Measurements from ENCODE around the gene FBXW8.

FBXW8 gene

DNA sequence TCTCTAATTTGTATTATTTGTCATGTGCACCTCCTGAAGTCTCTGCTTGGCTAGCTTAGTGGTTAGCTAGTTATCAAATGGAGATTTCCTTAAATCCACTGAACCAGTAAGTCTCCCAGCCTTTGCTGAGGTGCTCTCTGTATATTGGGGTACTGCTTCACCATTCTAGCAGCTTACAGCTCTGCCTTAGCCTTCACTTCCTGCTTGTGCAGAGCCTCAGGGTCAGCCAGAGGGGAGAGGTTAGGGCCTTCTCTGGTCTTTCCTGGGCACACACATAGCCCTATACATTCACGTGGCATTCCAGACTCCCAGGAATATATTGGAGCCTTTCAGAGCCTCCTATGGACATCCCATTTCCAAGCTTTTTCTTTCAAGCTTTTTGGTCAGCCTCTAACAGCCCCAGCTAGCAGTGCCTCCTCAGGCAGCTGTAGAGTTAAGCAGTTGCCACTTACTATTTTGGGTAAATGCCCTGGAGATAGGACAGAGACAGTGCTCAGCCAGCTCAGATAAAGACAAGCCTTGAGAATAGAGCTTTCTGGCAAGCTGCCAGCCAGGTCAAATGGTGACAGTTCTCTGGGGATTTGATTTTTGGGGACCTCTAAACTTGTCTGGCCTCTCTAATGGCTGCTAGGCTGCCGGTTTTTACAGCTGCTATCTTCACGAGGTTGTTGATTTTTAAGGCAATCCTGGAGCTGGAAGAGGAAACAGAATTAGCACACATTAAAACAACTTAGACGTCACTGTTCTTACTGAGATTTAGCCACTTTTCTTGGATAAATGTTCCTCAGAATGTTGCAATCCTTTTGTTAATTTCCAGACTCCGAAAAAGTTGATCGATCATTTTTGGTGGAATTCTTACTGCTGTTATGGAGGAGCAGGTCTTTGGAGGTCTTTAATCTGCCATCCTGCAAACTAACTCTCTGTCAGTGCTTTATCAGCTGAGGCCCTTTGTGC, 32.9 kb downstream of the FBXW8 start:
- Histone ChIP-seq H3K4me3 (ENCODE audit: low read depth in 1 of 2, low read length in 2 of 2) (no peak overlapping the region), H3K4me1 (ENCODE audit: control insufficient read depth in 1 of 2, insufficient read depth in 2 of 2, low read length in 2 of 2) (no peaks in the 10 kb centered on the region), H3K27me3 (ENCODE audit: low read depth, low read length) (no peaks in the 10 kb centered on the region), H3K36me3 (ENCODE audit: control insufficient read depth in 1 of 2, insufficient read depth in 2 of 2, low read length in 2 of 2) (peaks cover 16 to 25% of the 10 kb centered on the region in 2 donors), H3K9me3 (ENCODE audit: control insufficient read depth in 1 of 2, low read length in 2 of 2) (peaks cover 0 to 7% of the 10 kb centered on the region in 2 donors), H3K27ac (ENCODE audit: low read length) (no peak overlapping the region)

DNA sequence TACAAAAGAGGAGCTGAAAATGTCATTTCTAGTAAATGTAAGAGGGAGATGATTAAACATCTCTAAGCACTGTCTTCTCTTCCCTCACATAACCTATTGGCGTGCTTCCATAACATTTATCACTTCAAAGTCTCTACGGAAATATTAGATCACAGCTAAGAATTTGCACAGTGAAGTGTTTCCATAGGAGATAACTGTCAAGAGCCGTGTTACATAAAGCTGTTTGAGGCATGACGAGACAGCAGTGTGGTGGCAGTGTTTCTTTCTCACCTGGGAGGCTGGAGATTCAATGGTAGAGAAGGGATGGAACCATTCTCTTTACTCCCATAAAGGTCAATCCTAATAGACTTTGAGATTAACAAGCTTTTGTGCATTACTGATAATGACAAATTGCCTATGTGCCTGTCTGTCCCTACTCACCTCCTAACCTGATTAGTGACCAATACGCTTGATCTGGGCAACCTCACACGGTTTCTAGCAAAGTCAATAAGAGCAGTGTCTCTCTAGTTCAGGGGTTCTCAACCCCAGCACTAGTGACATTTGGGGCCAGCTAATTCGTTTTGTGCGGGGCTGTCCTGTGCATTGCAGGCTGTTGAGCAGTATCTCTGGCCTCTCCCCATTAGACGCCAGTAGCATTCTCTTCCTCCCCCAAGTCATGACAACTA, 35.3 kb downstream of the FBXW8 start:
- Histone ChIP-seq H3K4me1 (ENCODE audit: control insufficient read depth in 1 of 2, insufficient read depth in 2 of 2, low read length in 2 of 2) (no peaks in the 10 kb centered on the region), H3K36me3 (ENCODE audit: control insufficient read depth in 1 of 2, insufficient read depth in 2 of 2, low read length in 2 of 2) (peaks cover 29 to 36% of the 10 kb centered on the region in 2 donors), H3K27me3 (ENCODE audit: low read depth, low read length) (no peaks in the 10 kb centered on the region), H3K4me3 (ENCODE audit: low read depth in 1 of 2, low read length in 2 of 2) (no peak overlapping the region), H3K9me3 (ENCODE audit: control insufficient read depth in 1 of 2, low read length in 2 of 2) (peaks cover 0 to 7% of the 10 kb centered on the region in 2 donors), H3K27ac (ENCODE audit: low read length) (no peak overlapping the region)

- H3K4me1 ChIP-seq (ENCODE audit: control insufficient read depth in 1 of 2, insufficient read depth in 2 of 2, low read length in 2 of 2): no peaks in the 10 kb centered on the region
- no peak overlapping the region for H3K27ac ChIP-seq (ENCODE audit: low read length)
- H3K36me3 ChIP-seq (ENCODE audit: control insufficient read depth in 1 of 2, insufficient read depth in 2 of 2, low read length in 2 of 2): peaks cover 30 to 36% of the 10 kb centered on the region in 2 donors
These were observed 37.5 kb downstream of the FBXW8 start for GRCh38 chr12:116948298-116948697.

GRCh38 chr12:116950628-116951325, 40.0 kb downstream of the FBXW8 start:
- no peak overlapping the region for H3K4me3 ChIP-seq (ENCODE audit: low read depth in 1 of 2, low read length in 2 of 2)
- no peaks in the 10 kb centered on the region for H3K4me1 ChIP-seq (ENCODE audit: control insufficient read depth in 1 of 2, insufficient read depth in 2 of 2, low read length in 2 of 2)
- no peak overlapping the region for H3K27ac ChIP-seq (ENCODE audit: low read length)
- H3K9me3 ChIP-seq (ENCODE audit: control insufficient read depth in 1 of 2, low read length in 2 of 2): no peaks in the 10 kb centered on the region
- H3K27me3 ChIP-seq (ENCODE audit: low read depth, low read length): no peaks in the 10 kb centered on the region
- peaks cover 23 to 29% of the 10 kb centered on the region in 2 donors for H3K36me3 ChIP-seq (ENCODE audit: control insufficient read depth in 1 of 2, insufficient read depth in 2 of 2, low read length in 2 of 2)

More at GRCh38 chr12:116948298-116948697, 37.5 kb downstream of the FBXW8 start:
- Histone ChIP-seq H3K9me3 (ENCODE audit: control insufficient read depth in 1 of 2, low read length in 2 of 2) (peaks cover 0 to 5% of the 10 kb centered on the region in 2 donors), H3K27me3 (ENCODE audit: low read depth, low read length) (no peaks in the 10 kb centered on the region), H3K4me3 (ENCODE audit: low read depth in 1 of 2, low read length in 2 of 2) (no peak overlapping the region)

- peaks cover 0 to 4% of the 10 kb centered on the region in 2 donors for H3K4me1 ChIP-seq (ENCODE audit: control insufficient read depth in 1 of 2, insufficient read depth in 2 of 2, low read length in 2 of 2)
- no peaks in the 10 kb centered on the region for H3K27me3 ChIP-seq (ENCODE audit: low read depth, low read length)
- H3K9me3 ChIP-seq (ENCODE audit: control insufficient read depth in 1 of 2, low read length in 2 of 2): no peaks in the 10 kb centered on the region
- H3K36me3 ChIP-seq (ENCODE audit: control insufficient read depth in 1 of 2, insufficient read depth in 2 of 2, low read length in 2 of 2): peaks cover 0 to 8% of the 10 kb centered on the region in 2 donors
- H3K27ac ChIP-seq (ENCODE audit: low read length): no peak overlapping the region
- no peak overlapping the region for H3K4me3 ChIP-seq (ENCODE audit: low read depth in 1 of 2, low read length in 2 of 2)
These were observed 44.1 kb downstream of the FBXW8 start for GRCh38 chr12:116954710-116955381.

- no peaks in the 10 kb centered on the region for H3K27me3 ChIP-seq (ENCODE audit: low read depth, low read length)
These were observed 44.8 kb downstream of the FBXW8 start for GRCh38 chr12:116955382-116956021.

DNA sequence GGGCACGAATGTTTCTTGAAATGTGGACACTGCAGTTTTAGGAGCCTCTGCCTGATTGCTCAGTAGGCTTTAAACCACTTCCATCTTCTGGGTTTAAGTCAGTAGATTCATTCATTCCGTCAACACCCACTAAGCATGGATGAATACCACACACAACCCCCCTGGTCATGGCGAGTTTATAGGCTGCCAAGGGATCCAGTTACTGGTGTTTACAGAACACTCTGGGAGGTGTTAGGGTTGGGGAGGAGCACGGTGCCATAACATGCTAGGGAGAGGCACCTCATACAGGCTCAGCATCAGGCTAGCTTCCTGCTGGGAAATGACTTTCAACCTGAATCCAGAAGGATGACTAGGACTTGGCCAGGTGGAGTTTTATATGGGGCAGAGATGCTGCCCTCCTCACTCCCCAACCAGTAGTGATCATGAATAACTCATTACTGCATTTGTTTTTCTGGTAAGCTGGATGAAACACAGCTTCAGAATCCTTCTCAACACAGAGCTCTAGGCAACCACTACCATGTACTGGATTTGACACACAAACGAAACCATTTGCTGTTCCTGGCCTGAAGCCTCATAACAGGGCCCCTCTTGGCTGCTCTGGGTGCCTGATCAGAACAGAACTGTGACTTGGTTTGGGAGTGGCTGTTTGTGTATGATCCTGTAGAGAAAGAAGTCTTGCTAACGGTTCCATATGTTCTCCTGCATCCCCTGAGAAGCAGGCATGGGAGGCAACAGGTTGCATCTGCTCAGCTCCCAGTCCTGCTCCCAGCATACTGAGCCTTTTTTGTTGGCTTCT, 47.9 kb downstream of the FBXW8 start:
- Histone ChIP-seq H3K27ac (ENCODE audit: low read length) (no peak overlapping the region), H3K4me3 (ENCODE audit: low read depth in 1 of 2, low read length in 2 of 2) (no peak overlapping the region), H3K9me3 (ENCODE audit: control insufficient read depth in 1 of 2, low read length in 2 of 2) (no peaks in the 10 kb centered on the region), H3K27me3 (ENCODE audit: low read depth, low read length) (no peaks in the 10 kb centered on the region), H3K36me3 (ENCODE audit: control insufficient read depth in 1 of 2, insufficient read depth in 2 of 2, low read length in 2 of 2) (no peaks in the 10 kb centered on the region), H3K4me1 (ENCODE audit: control insufficient read depth in 1 of 2, insufficient read depth in 2 of 2, low read length in 2 of 2) (peaks cover 0 to 4% of the 10 kb centered on the region in 2 donors)

More at GRCh38 chr12:116955382-116956021, 44.8 kb downstream of the FBXW8 start:
- Histone ChIP-seq H3K36me3 (ENCODE audit: control insufficient read depth in 1 of 2, insufficient read depth in 2 of 2, low read length in 2 of 2) (peaks cover 0 to 6% of the 10 kb centered on the region in 2 donors), H3K9me3 (ENCODE audit: control insufficient read depth in 1 of 2, low read length in 2 of 2) (no peaks in the 10 kb centered on the region), H3K27ac (ENCODE audit: low read length) (no peak overlapping the region), H3K4me1 (ENCODE audit: control insufficient read depth in 1 of 2, insufficient read depth in 2 of 2, low read length in 2 of 2) (peaks cover 0 to 4% of the 10 kb centered on the region in 2 donors), H3K4me3 (ENCODE audit: low read depth in 1 of 2, low read length in 2 of 2) (no peak overlapping the region)

GRCh38 chr12:116959198-116959460, 48.4 kb downstream of the FBXW8 start:
- Histone ChIP-seq H3K36me3 (ENCODE audit: control insufficient read depth in 1 of 2, insufficient read depth in 2 of 2, low read length in 2 of 2) (no peaks in the 10 kb centered on the region), H3K27me3 (ENCODE audit: low read depth, low read length) (no peaks in the 10 kb centered on the region), H3K4me3 (ENCODE audit: low read depth in 1 of 2, low read length in 2 of 2) (no peak overlapping the region), H3K9me3 (ENCODE audit: control insufficient read depth in 1 of 2, low read length in 2 of 2) (no peaks in the 10 kb centered on the region), H3K27ac (ENCODE audit: low read length) (no peak overlapping the region), H3K4me1 (ENCODE audit: control insufficient read depth in 1 of 2, insufficient read depth in 2 of 2, low read length in 2 of 2) (peaks cover 0 to 4% of the 10 kb centered on the region in 2 donors)

DNA sequence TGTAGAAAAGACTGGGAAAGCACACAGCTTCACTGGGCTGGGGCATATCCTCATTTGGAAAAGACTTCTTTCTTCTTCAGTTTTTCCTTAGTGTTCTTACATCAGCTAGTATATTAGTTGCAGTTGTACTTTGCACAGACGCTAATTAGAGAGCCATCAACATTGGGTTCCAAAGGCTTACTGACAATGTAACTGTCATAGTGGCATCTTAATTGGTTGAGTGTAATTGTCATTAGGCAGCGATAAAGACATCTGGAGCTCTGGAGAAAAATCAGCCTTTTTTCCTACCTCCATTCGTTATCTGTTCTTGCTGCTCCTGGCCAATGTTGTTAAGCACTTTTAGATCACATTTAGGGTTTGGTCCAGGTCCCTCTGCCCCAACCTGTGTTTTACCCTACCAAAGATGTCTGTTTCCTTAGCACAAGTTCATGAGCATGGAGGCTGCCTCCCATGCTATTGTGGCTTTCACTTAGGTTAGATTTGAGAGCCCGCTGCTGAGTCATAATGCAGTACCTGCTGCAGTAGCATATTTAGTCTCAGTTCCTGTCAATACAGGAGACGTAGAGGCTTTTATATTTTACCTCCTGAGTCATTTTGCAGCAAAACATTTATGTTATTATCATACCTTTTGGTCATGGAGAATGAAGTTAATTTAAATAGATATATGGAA, 49.2 kb downstream of the FBXW8 start:
- no peak overlapping the region for H3K4me3 ChIP-seq (ENCODE audit: low read depth in 1 of 2, low read length in 2 of 2)
- H3K4me1 ChIP-seq (ENCODE audit: control insufficient read depth in 1 of 2, insufficient read depth in 2 of 2, low read length in 2 of 2): peaks cover 0 to 4% of the 10 kb centered on the region in 2 donors
- H3K27ac ChIP-seq (ENCODE audit: low read length): no peak overlapping the region
- no peaks in the 10 kb centered on the region for H3K9me3 ChIP-seq (ENCODE audit: control insufficient read depth in 1 of 2, low read length in 2 of 2)
- peaks cover 0 to 3% of the 10 kb centered on the region in 2 donors for H3K36me3 ChIP-seq (ENCODE audit: control insufficient read depth in 1 of 2, insufficient read depth in 2 of 2, low read length in 2 of 2)
- H3K27me3 ChIP-seq (ENCODE audit: low read depth, low read length): no peaks in the 10 kb centered on the region
